Mesenchymal stem cell (in vitro differentiated cells and primary cell): ENCODE data around the gene SREK1IP1.

Experiments
- DNase-seq: peaks from one replicate; pipeline ENCODE4 v3.0.0-alpha.2; 2013
- H2AFZ ChIP-seq: one replicate; pipeline ENCODE4 v1.6.1; 2013; ENCODE audit warnings: low read depth, mild to moderate bottlenecking, control low read depth, inconsistent platforms, low read length, moderate library complexity
- H2AK5ac ChIP-seq: 2 replicates; pipeline ENCODE4 v1.6.1; 2013; ENCODE audit warnings: low read length, moderate library complexity, mild to moderate bottlenecking, inconsistent platforms; ENCODE audit not compliant: severe bottlenecking
- H2BK120ac ChIP-seq: one replicate; pipeline ENCODE4 v1.6.1; 2013; ENCODE audit warnings: low read depth, mild to moderate bottlenecking, inconsistent platforms, low read length, moderate library complexity
- H2BK12ac ChIP-seq, 2 experiments: one replicate each; pipeline ENCODE4 v1.6.1; 2013; ENCODE audit warnings: inconsistent platforms in 2 of 2, low read length in 2 of 2, mild to moderate bottlenecking in 2 of 2, moderate library complexity in 2 of 2, control low read depth in 1 of 2
- H2BK15ac ChIP-seq: one replicate; pipeline ENCODE4 v1.6.1; 2013; ENCODE audit warnings: mild to moderate bottlenecking, low read depth, inconsistent platforms; ENCODE audit not compliant: poor library complexity, severe bottlenecking
- H2BK5ac ChIP-seq: 2 replicates; pipeline ENCODE4 v1.6.1; 2013; ENCODE audit warnings: low read depth, mild to moderate bottlenecking, low read length, control low read depth, inconsistent platforms; ENCODE audit not compliant: poor library complexity, severe bottlenecking
- H3K14ac ChIP-seq, 2 experiments: one replicate each; pipeline ENCODE4 v1.6.1; 2013; ENCODE audit warnings: inconsistent platforms in 2 of 2, low read length in 2 of 2, control low read depth in 1 of 2, mild to moderate bottlenecking in 1 of 2, moderate library complexity in 1 of 2
- H3K18ac ChIP-seq, 2 experiments: one replicate each; pipeline ENCODE4 v1.6.1; 2013; ENCODE audit warnings: inconsistent platforms in 2 of 2, low read length in 2 of 2, control low read depth in 1 of 2, low read depth in 1 of 2, mild to moderate bottlenecking in 1 of 2
- H3K23ac ChIP-seq, 2 experiments: one replicate each; pipeline ENCODE4 v1.6.1; 2013; ENCODE audit warnings: inconsistent platforms in 2 of 2, low read length in 2 of 2, mild to moderate bottlenecking in 2 of 2, moderate library complexity in 2 of 2, control low read depth in 1 of 2
- H3K27ac ChIP-seq: 2 replicates; pipeline ENCODE4 v1.5.1; 2013; ENCODE audit warnings: mild to moderate bottlenecking, moderate library complexity, low read length, control low read depth, inconsistent platforms; ENCODE audit not compliant: poor library complexity, severe bottlenecking
- H3K27me3 ChIP-seq, 2 experiments: 2 replicates each; pipeline versions ENCODE4 v1.6.1 to v1.7.0; 2013; ENCODE audit warnings: low read length in 2 of 2, mild to moderate bottlenecking in 2 of 2, moderate library complexity in 2 of 2, control low read depth in 1 of 2, inconsistent platforms in 1 of 2; ENCODE audit not compliant: control insufficient read depth in 1 of 2, insufficient read depth in 1 of 2
- H3K36me3 ChIP-seq, 2 experiments: 2 replicates each; pipeline versions ENCODE4 v1.6.1 to v1.7.0; 2013; ENCODE audit warnings: low read length in 2 of 2, control low read depth in 1 of 2, inconsistent platforms in 1 of 2, low read depth in 1 of 2, mild to moderate bottlenecking in 1 of 2; ENCODE audit not compliant: insufficient read depth in 2 of 2, control insufficient read depth in 1 of 2
- H3K4ac ChIP-seq, 2 experiments: one replicate each; pipeline ENCODE4 v1.6.1; 2013; ENCODE audit warnings: inconsistent platforms in 2 of 2, low read length in 2 of 2, mild to moderate bottlenecking in 2 of 2, moderate library complexity in 2 of 2, control low read depth in 1 of 2, low read depth in 1 of 2
- H3K4me1 ChIP-seq: 2 replicates; pipeline ENCODE4 v1.6.1; 2013; ENCODE audit warnings: low read depth, low read length, control low read depth; ENCODE audit not compliant: control insufficient read depth, insufficient read depth
- H3K4me2 ChIP-seq: 2 replicates; pipeline ENCODE4 v1.6.1; 2013; ENCODE audit warnings: low read length, mild to moderate bottlenecking, inconsistent platforms; ENCODE audit not compliant: poor library complexity, severe bottlenecking
- H3K4me3 ChIP-seq, 2 experiments: 2 replicates each; pipeline versions ENCODE4 v1.5.1 to v1.7.0; 2013; ENCODE audit warnings: low read length in 2 of 2, mild to moderate bottlenecking in 2 of 2, control low read depth in 1 of 2, low read depth in 1 of 2; ENCODE audit not compliant: insufficient read depth in 1 of 2
- H3K79me1 ChIP-seq: replicated peaks from 2 replicates; pipeline ENCODE4 v1.6.1; 2013; ENCODE audit warnings: mild to moderate bottlenecking, control low read depth, low read length, inconsistent platforms; ENCODE audit not compliant: poor library complexity, severe bottlenecking
- H3K9ac ChIP-seq: 2 replicates; pipeline ENCODE4 v1.7.0; 2013; ENCODE audit warnings: mild to moderate bottlenecking, low read length, moderate library complexity
- H3K9me3 ChIP-seq: 2 replicates; pipeline ENCODE4 v1.7.0; 2013; ENCODE audit warnings: mild to moderate bottlenecking, low read length; ENCODE audit not compliant: control insufficient read depth
- H4K8ac ChIP-seq: one replicate; pipeline ENCODE4 v1.6.1; 2013; ENCODE audit warnings: inconsistent platforms, mild to moderate bottlenecking, low read length, moderate library complexity
- H4K91ac ChIP-seq: one replicate; pipeline ENCODE4 v1.6.1; 2013; ENCODE audit warnings: mild to moderate bottlenecking, low read length, inconsistent platforms
- WGBS: methylation state at CpG from one replicate; pipeline ENCODE4 v1.1.7; 2013; ENCODE audit warnings: mixed read lengths; 5-methylcytosine and 5-hydroxymethylcytosine counted together

The SREK1IP1 gene

GRCh38 chr5:64758901-64759300 is 9.6 kb downstream of the SREK1IP1 start:
- no peak overlapping the region for H3K4me2 ChIP-seq
- H2AK5ac ChIP-seq, result no peak overlapping the region
- H3K9ac ChIP-seq, result no peak overlapping the region
- no peak overlapping the region for H3K14ac ChIP-seq
- H3K27me3 ChIP-seq, result no peaks in the 10 kb centered on the region
- H2AFZ ChIP-seq, result no peak overlapping the region
- H2BK120ac ChIP-seq, result no peak overlapping the region
- H3K23ac ChIP-seq, result no peak overlapping the region
- H3K9me3 ChIP-seq, result no peaks in the 10 kb centered on the region
- no peak overlapping the region for H3K27ac ChIP-seq
- H2BK5ac ChIP-seq, result no peak overlapping the region
- over 99% methylated on average over 3 of the region's 3 CpGs for WGBS
- no peak overlapping the region for H3K18ac ChIP-seq
- no peak overlapping the region for H4K8ac ChIP-seq
- peaks cover 3 to 29% of the 10 kb centered on the region in 2 experiments for H3K36me3 ChIP-seq
- no peak overlapping the region for H2BK15ac ChIP-seq
- no peak overlapping the region for H3K4ac ChIP-seq
- H3K79me1 ChIP-seq, result peaks cover 15% of the 10 kb centered on the region
- no peak for DNase-seq
- H3K4me3 ChIP-seq, result no peak overlapping the region
- H2BK12ac ChIP-seq, result no peak overlapping the region
- H3K4me1 ChIP-seq, result no peaks in the 10 kb centered on the region
- H4K91ac ChIP-seq, result no peak overlapping the region

- Histone ChIP-seq H2BK12ac (no peak overlapping the region), H3K4ac (no peak overlapping the region), H3K14ac (no peak overlapping the region), H2BK15ac (no peak overlapping the region), H3K27ac (no peak overlapping the region), H2BK5ac (no peak overlapping the region), H3K4me1 (no peaks in the 10 kb centered on the region), H4K8ac (no peak overlapping the region), H3K23ac (no peak overlapping the region), H2BK120ac (no peak overlapping the region), H3K36me3 (peaks cover 0 to 34% of the 10 kb centered on the region in 2 experiments), H3K27me3 (no peaks in the 10 kb centered on the region), H3K9me3 (no peaks in the 10 kb centered on the region), H3K18ac (no peak overlapping the region), H3K9ac (no peak overlapping the region), H2AFZ (no peak overlapping the region), H3K4me2 (no peak overlapping the region), H4K91ac (no peak overlapping the region), H3K79me1 (peaks cover 18% of the 10 kb centered on the region), H3K4me3 (no peak overlapping the region), H2AK5ac (no peak overlapping the region)
- no CpG with 5 or more reads among the region's 2 CpGs for WGBS
- DNase-seq, result no peak
These were observed 14.4 kb downstream of the SREK1IP1 start for GRCh38 chr5:64754066-64754465.

GRCh38 chr5:64749385-64749784 is 19.1 kb downstream of the SREK1IP1 start:
- H2BK15ac ChIP-seq, result no peak overlapping the region
- 81% methylated on average over 3 of the region's 4 CpGs for WGBS
- H2BK12ac ChIP-seq, result no peak overlapping the region
- no peak overlapping the region for H3K27ac ChIP-seq
- H3K9ac ChIP-seq, result no peak overlapping the region
- H4K8ac ChIP-seq, result no peak overlapping the region
- H2AK5ac ChIP-seq, result no peak overlapping the region
- no peak overlapping the region for H4K91ac ChIP-seq
- H3K14ac ChIP-seq, result no peak overlapping the region
- peaks cover 0 to 31% of the 10 kb centered on the region in 2 experiments for H3K36me3 ChIP-seq
- no peak overlapping the region for H2BK5ac ChIP-seq
- H2AFZ ChIP-seq, result no peak overlapping the region
- no peaks in the 10 kb centered on the region for H3K9me3 ChIP-seq
- H3K4me3 ChIP-seq, result no peak overlapping the region
- DNase-seq, result no peak
- H3K27me3 ChIP-seq, result no peaks in the 10 kb centered on the region
- H3K4me2 ChIP-seq, result no peak overlapping the region
- no peak overlapping the region for H3K4ac ChIP-seq
- H3K4me1 ChIP-seq, result no peaks in the 10 kb centered on the region
- H2BK120ac ChIP-seq, result no peak overlapping the region
- H3K18ac ChIP-seq, result no peak overlapping the region
- no peak overlapping the region for H3K23ac ChIP-seq
- H3K79me1 ChIP-seq, result peaks cover 25% of the 10 kb centered on the region

GRCh38 chr5:64746446-64746845 is 22.0 kb downstream of the SREK1IP1 start:
- H3K4me1 ChIP-seq, result no peaks in the 10 kb centered on the region
- H3K79me1 ChIP-seq, result peaks cover 25% of the 10 kb centered on the region
- no peak overlapping the region for H3K18ac ChIP-seq
- peaks cover 0 to 19% of the 10 kb centered on the region in 2 experiments for H3K36me3 ChIP-seq
- no peak overlapping the region for H2BK15ac ChIP-seq
- no peak overlapping the region for H2BK5ac ChIP-seq
- no peaks in the 10 kb centered on the region for H3K9me3 ChIP-seq
- H3K27ac ChIP-seq, result no peak overlapping the region
- no peak overlapping the region for H2BK120ac ChIP-seq
- no peak overlapping the region for H4K91ac ChIP-seq
- H4K8ac ChIP-seq, result no peak overlapping the region
- H3K9ac ChIP-seq, result no peak overlapping the region
- no peak overlapping the region for H2BK12ac ChIP-seq
- no peak overlapping the region for H3K14ac ChIP-seq
- H3K4ac ChIP-seq, result no peak overlapping the region
- no peak overlapping the region for H3K23ac ChIP-seq
- H3K4me2 ChIP-seq, result no peak overlapping the region
- H3K4me3 ChIP-seq, result no peak overlapping the region
- WGBS, result 94% methylated on average over 1 of the region's 1 CpG
- H2AFZ ChIP-seq, result no peak overlapping the region
- H2AK5ac ChIP-seq, result no peak overlapping the region
- H3K27me3 ChIP-seq, result no peaks in the 10 kb centered on the region
- no peak for DNase-seq
